ENCODE data around the gene CREB3L2. TPM values are rescaled to one million over a fixed set of nuclear protein-coding genes. Genes with fewer than 3 reads are reported as not detected.
"Not testable (repeated sequence)": the region's sequence is repeated elsewhere in the genome, so short reads cannot be mapped to it uniquely, and the experiment has no call there.

The CREB3L2 gene
- total RNA-seq, 1 donor from 2014 or later, result 12.5 TPM

DNA sequence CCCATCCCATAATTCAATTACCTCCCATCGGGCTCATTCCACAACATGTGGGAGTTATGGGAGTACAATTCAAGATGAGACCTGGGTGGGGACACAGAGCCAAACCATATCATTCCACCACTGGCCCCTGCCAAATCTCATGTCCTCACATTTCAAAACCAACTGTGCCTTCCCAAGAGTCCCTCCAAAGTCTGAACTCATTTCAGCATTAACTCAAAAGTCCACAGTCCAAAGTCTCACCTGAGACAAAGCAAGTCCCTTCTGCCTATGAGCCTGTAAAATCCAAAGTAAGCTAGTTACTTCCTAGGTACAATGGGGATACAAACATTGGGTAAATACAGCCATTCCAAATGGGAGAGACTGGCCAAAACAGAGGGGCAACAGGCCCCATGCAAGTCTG, 170.3 kb downstream of the CREB3L2 start:
- H3K9ac ChIP-seq (ENCODE audit: low read depth in 1 of 3, low read length in 3 of 3); H3K27ac ChIP-seq (ENCODE audit: low read depth, low read length); H3K4me1 ChIP-seq (ENCODE audit: control insufficient read depth in 3 of 3, insufficient read depth in 3 of 3, low read length in 3 of 3); H3K4me3 ChIP-seq (ENCODE audit: low read length in 3 of 3); H3K9me3 ChIP-seq (ENCODE audit: control insufficient read depth in 3 of 3, low read length in 3 of 3); H3K27me3 ChIP-seq (ENCODE audit: control insufficient read depth in 3 of 3, insufficient read depth in 3 of 3, low read length in 3 of 3); H3K36me3 ChIP-seq (ENCODE audit: control insufficient read depth in 3 of 3, insufficient read depth in 3 of 3, low read length in 3 of 3): not testable (repeated sequence)

DNA sequence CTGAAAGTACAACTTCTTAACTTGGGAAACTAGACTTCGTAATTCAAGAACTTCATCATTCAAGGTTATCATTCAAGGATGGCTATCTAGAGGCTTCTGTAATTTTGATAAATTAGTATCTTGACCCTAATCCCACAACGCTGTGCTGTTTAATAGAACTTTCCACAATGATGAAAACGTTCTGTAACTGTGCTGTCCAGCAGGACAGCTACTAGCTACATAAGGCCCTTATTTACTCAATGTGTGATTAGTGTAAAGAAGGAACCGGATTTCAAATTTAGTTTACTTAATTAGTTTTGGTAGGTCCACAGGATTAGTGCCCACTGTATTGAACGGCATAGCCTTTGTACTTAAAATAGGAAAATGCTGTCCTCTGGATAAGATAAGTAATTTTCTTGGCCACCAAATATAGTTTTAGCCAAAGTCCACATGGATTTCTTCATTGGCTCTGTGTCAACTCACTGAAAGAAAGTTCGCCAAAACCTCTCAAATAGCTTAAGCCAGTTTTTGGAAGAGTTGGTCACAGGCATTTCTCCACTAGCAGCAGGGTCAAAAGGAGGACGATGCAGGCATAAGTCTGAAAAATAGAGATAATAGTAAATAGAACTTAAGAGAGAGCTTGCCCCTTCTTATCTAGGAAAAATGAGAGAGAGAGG, 172.4 kb downstream of the CREB3L2 start:
- no peaks in the 10 kb centered on the region for H3K9me3 ChIP-seq (ENCODE audit: control insufficient read depth in 3 of 3, low read length in 3 of 3)
- H3K9ac ChIP-seq (ENCODE audit: low read depth in 1 of 3, low read length in 3 of 3), result no peak overlapping the region
- H3K36me3 ChIP-seq (ENCODE audit: control insufficient read depth in 3 of 3, insufficient read depth in 3 of 3, low read length in 3 of 3), result no peaks in the 10 kb centered on the region
- no peaks in the 10 kb centered on the region for H3K27me3 ChIP-seq (ENCODE audit: control insufficient read depth in 3 of 3, insufficient read depth in 3 of 3, low read length in 3 of 3)
- H3K4me3 ChIP-seq (ENCODE audit: low read length in 3 of 3), result no peak overlapping the region
- no peak overlapping the region for H3K27ac ChIP-seq (ENCODE audit: low read depth, low read length)
- H3K4me1 ChIP-seq (ENCODE audit: control insufficient read depth in 3 of 3, insufficient read depth in 3 of 3, low read length in 3 of 3), result peaks cover 0 to 3% (median 0%) of the 10 kb centered on the region in 3 donors

DNA sequence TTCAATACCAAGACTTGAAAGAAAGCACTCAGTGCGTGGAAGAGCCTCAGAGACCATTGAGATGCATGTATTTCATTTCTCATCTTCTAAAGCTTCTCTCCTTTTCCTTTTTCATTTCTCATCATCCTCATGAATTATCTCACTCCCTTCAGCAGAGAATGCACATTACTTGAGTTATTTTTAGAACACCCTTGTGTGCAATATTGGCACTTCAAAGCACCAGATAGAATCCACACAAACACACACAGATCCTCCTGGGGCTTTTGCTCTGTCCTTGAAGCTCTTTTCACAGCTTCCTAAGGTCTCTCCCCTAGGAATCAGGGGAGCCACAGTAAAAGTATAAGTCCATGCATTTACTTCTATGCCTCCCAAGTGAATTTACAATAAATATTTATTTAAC, 173.4 kb downstream of the CREB3L2 start:
- no peaks in the 10 kb centered on the region for H3K9me3 ChIP-seq (ENCODE audit: control insufficient read depth in 3 of 3, low read length in 3 of 3)
- H3K36me3 ChIP-seq (ENCODE audit: control insufficient read depth in 3 of 3, insufficient read depth in 3 of 3, low read length in 3 of 3), result no peaks in the 10 kb centered on the region
- no peak overlapping the region for H3K4me3 ChIP-seq (ENCODE audit: low read length in 3 of 3)
- H3K9ac ChIP-seq (ENCODE audit: low read depth in 1 of 3, low read length in 3 of 3), result no peak overlapping the region
- no peaks in the 10 kb centered on the region for H3K27me3 ChIP-seq (ENCODE audit: control insufficient read depth in 3 of 3, insufficient read depth in 3 of 3, low read length in 3 of 3)
- peaks cover 0 to 3% (median 0%) of the 10 kb centered on the region in 3 donors for H3K4me1 ChIP-seq (ENCODE audit: control insufficient read depth in 3 of 3, insufficient read depth in 3 of 3, low read length in 3 of 3)
- no peak overlapping the region for H3K27ac ChIP-seq (ENCODE audit: low read depth, low read length)

GRCh38 chr7:137825489-137825888, 176.4 kb downstream of the CREB3L2 start:
- Histone ChIP-seq H3K27ac (ENCODE audit: low read depth, low read length) (no peak overlapping the region), H3K4me1 (ENCODE audit: control insufficient read depth in 3 of 3, insufficient read depth in 3 of 3, low read length in 3 of 3) (peaks cover 0 to 7% (median 0%) of the 10 kb centered on the region in 3 donors), H3K4me3 (ENCODE audit: low read length in 3 of 3) (no peak overlapping the region), H3K36me3 (ENCODE audit: control insufficient read depth in 3 of 3, insufficient read depth in 3 of 3, low read length in 3 of 3) (no peaks in the 10 kb centered on the region), H3K9me3 (ENCODE audit: control insufficient read depth in 3 of 3, low read length in 3 of 3) (no peaks in the 10 kb centered on the region), H3K27me3 (ENCODE audit: control insufficient read depth in 3 of 3, insufficient read depth in 3 of 3, low read length in 3 of 3) (peaks cover 0 to 3% (median 0%) of the 10 kb centered on the region in 3 donors), H3K9ac (ENCODE audit: low read depth in 1 of 3, low read length in 3 of 3) (no peak overlapping the region)

Other genes with a start within 250 kb of the CREB3L2 start
- 1.0 TPM for gene DGKI, start 155.1 kb downstream of the CREB3L2 start, total RNA-seq
- not detected for gene AKR1D1, start 74.4 kb upstream of the CREB3L2 start, total RNA-seq